ENCODE measurements around the gene USP12.

The USP12 gene

GRCh38 chr13:27016875-27017274 is 154.7 kb downstream of the USP12 start:
- FAIRE-seq (no peak), DNase-seq (ENCODE audit: insufficient read length, low spot score) (no peak)

All from HTR-8/SVneo (cell line).